Esophagus muscularis mucosa (tissue), 4 donors: Measurements from ENCODE around the gene MDM2.

Experiments used
- EP300 ChIP-seq: sonication (generic); formaldehyde crosslinking; IDR thresholded peaks from one replicate; pipeline ENCODE4 v1.6.1; 2017; ENCODE audit warnings: antibody characterized with exemption
- POLR2A ChIP-seq: fragments of 450-650 bp; IDR thresholded peaks from one replicate; pipeline ENCODE4 v1.6.1; 2017; ENCODE audit warnings: antibody characterized with exemption, moderate library complexity, mild to moderate bottlenecking, low read depth
- TF ChIP-seq, protein P1 (sequence below), 3 experiments: fragments of 200-600 bp in 2 of 3; fragments of 450-650 bp in 1 of 3; sonication (generic) in 2 of 3; IDR thresholded peaks; one replicate each; pipeline ENCODE4 v1.5.1; 2017 to 2019; ENCODE audit warnings: antibody characterized with exemption in 3 of 3, mild to moderate bottlenecking in 2 of 3, moderate library complexity in 1 of 3

DNA sequence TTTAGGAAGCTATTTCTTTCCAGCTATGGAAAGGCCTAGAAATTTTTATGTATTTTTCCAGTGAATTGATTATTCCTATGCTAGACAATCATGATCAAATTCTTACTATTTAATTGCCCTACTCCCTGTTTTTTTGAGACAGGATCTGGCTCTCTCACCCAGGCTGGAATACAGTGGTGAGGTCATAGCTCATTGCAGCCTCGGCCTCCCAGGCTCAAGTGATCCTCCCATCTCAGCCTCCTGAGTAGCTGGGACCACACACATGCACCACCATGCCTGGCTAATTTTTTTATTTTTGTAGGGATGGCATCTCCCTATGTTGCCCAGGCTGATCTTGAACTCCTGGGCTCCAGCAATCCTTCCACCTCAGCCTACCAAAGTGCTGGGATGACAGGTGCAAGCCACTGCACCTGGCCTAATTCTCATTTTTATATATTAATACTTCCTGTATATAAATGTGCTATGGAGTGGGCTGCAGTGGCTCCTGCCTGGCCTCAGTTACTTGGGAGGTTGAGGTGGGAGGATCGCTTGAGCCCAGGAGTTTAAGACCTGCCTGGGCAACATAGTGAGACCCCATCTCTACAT lies 16.0 kb upstream of the MDM2 start:
- TF ChIP-seq, protein P1, sequence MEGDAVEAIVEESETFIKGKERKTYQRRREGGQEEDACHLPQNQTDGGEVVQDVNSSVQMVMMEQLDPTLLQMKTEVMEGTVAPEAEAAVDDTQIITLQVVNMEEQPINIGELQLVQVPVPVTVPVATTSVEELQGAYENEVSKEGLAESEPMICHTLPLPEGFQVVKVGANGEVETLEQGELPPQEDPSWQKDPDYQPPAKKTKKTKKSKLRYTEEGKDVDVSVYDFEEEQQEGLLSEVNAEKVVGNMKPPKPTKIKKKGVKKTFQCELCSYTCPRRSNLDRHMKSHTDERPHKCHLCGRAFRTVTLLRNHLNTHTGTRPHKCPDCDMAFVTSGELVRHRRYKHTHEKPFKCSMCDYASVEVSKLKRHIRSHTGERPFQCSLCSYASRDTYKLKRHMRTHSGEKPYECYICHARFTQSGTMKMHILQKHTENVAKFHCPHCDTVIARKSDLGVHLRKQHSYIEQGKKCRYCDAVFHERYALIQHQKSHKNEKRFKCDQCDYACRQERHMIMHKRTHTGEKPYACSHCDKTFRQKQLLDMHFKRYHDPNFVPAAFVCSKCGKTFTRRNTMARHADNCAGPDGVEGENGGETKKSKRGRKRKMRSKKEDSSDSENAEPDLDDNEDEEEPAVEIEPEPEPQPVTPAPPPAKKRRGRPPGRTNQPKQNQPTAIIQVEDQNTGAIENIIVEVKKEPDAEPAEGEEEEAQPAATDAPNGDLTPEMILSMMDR (IDR thresholded peaks at IDR 0.05), result no peak
- TF ChIP-seq EP300, result no peak
- TF ChIP-seq POLR2A, result no peak
